Mesothelial cell of epicardium (in vitro differentiated cells): ENCODE data around the gene MYO16. TPM values are rescaled to one million over a fixed set of nuclear protein-coding genes. Genes with fewer than 3 reads are reported as not detected.

ENCODE experiments used
- DNase-seq, 2 experiments: peaks; one replicate each; pipeline ENCODE4 v3.0.0; 2021; ENCODE audit warnings: low spot score in 2 of 2; ENCODE audit not compliant: unreplicated experiment in 2 of 2
- H3K27ac Mint-ChIP-seq: 2 replicates; pipeline ENCODE4 v1.8.0; 2021; ENCODE audit warnings: mixed read lengths
- H3K27me3 Mint-ChIP-seq: 2 replicates; pipeline ENCODE4 v1.8.0; 2021; ENCODE audit warnings: low read depth, mixed read lengths
- H3K36me3 Mint-ChIP-seq: 2 replicates; pipeline ENCODE4 v1.8.0; 2021; ENCODE audit warnings: mixed read lengths
- H3K4me1 Mint-ChIP-seq: 2 replicates; pipeline ENCODE4 v1.8.0; 2021; ENCODE audit warnings: mixed read lengths
- H3K4me3 Mint-ChIP-seq: 2 replicates; pipeline ENCODE4 v1.8.0; 2021; ENCODE audit warnings: mild to moderate bottlenecking, moderate library complexity, mixed read lengths
- H3K9me3 Mint-ChIP-seq: 2 replicates; pipeline ENCODE4 v1.8.0; 2021; ENCODE audit warnings: mixed read lengths
- CTCF ChIP-seq: fragments of 200-600 bp; sonication (generic); IDR thresholded peaks from one replicate; pipeline ENCODE4 v1.5.0; 2021; ENCODE audit warnings: antibody characterized with exemption; ENCODE audit not compliant: unreplicated experiment
- total RNA-seq: library from RNA; stranded (reverse); gene quantifications from 3 replicates; pipeline ENCODE4 v1.2.1, GENCODE V29; 2021

The MYO16 gene
- total RNA-seq, 1 donor from 2014 or later, result 0.07 TPM

GRCh38 chr13:109146912-109147647 is 517.7 kb downstream of the MYO16 start:
- peaks cover 17% of the 10 kb centered on the region for H3K4me1 Mint-ChIP-seq
- H3K27ac Mint-ChIP-seq, result no peak overlapping the region
- DNase-seq, result no peak
- H3K4me3 Mint-ChIP-seq, result no peak overlapping the region
- TF ChIP-seq CTCF, result no peak
- H3K9me3 Mint-ChIP-seq, result no peaks in the 10 kb centered on the region
- no peaks in the 10 kb centered on the region for H3K36me3 Mint-ChIP-seq
- peaks cover 3% of the 10 kb centered on the region for H3K27me3 Mint-ChIP-seq

- no peak overlapping the region for H3K27ac Mint-ChIP-seq
- H3K9me3 Mint-ChIP-seq, result no peaks in the 10 kb centered on the region
- H3K4me3 Mint-ChIP-seq, result no peak overlapping the region
- no peak for TF ChIP-seq CTCF
- H3K27me3 Mint-ChIP-seq, result no peaks in the 10 kb centered on the region
- H3K36me3 Mint-ChIP-seq, result no peaks in the 10 kb centered on the region
- peaks cover 17% of the 10 kb centered on the region for H3K4me1 Mint-ChIP-seq
- DNase-seq, result no peak
Measured at GRCh38 chr13:109148243-109148642, 518.8 kb downstream of the MYO16 start.

GRCh38 chr13:109150696-109151095 is 521.3 kb downstream of the MYO16 start:
- Mint-ChIP-seq H3K4me3 (no peak overlapping the region), H3K9me3 (no peaks in the 10 kb centered on the region), H3K27ac (no peak overlapping the region), H3K27me3 (no peaks in the 10 kb centered on the region), H3K36me3 (no peaks in the 10 kb centered on the region), H3K4me1 (peaks cover 29% of the 10 kb centered on the region)
- DNase-seq, result no peak
- TF ChIP-seq CTCF, result no peak

DNA sequence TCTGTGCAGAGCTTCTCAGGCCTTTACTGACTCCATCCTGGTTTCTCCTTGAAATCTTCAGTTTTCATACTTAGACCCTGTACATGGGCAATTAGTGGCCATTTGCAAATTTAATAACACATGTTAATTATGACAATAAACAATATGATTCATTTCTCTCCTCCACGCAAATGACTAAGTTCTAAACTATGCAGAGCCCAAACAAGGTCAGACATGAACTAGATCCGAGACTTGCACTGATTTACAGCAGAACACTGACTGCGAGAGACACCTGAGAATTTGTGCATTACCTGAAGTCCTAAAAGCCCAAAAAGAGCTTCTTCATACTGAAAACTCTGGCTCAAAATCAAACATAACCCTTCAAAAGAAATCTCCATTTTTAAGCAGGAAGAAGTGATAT is 521.8 kb downstream of the MYO16 start:
- H3K4me1 Mint-ChIP-seq, result peaks cover 35% of the 10 kb centered on the region

GRCh38 chr13:109151696-109152095 is 522.3 kb downstream of the MYO16 start:
- no peak for DNase-seq
- Mint-ChIP-seq H3K27ac (no peak overlapping the region), H3K36me3 (no peaks in the 10 kb centered on the region), H3K4me1 (peaks cover 39% of the 10 kb centered on the region), H3K4me3 (no peak overlapping the region), H3K9me3 (no peaks in the 10 kb centered on the region), H3K27me3 (no peaks in the 10 kb centered on the region)
- no peak for TF ChIP-seq CTCF

More for the DNA sequence above, 521.8 kb downstream of the MYO16 start:
- no peak for TF ChIP-seq CTCF
- no peak overlapping the region for H3K4me3 Mint-ChIP-seq
- H3K27ac Mint-ChIP-seq, result no peak overlapping the region
- no peaks in the 10 kb centered on the region for H3K36me3 Mint-ChIP-seq
- no peak for DNase-seq
- H3K27me3 Mint-ChIP-seq, result no peaks in the 10 kb centered on the region
- H3K9me3 Mint-ChIP-seq, result no peaks in the 10 kb centered on the region
